Left kidney (tissue), 2 donors: Measurements from ENCODE around the gene KCNMA1. TPM values are rescaled to one million over a fixed set of nuclear protein-coding genes. Genes with fewer than 3 reads are reported as not detected.
"Not testable (repeated sequence)": the region's sequence is repeated elsewhere in the genome, so short reads cannot be mapped to it uniquely, and the experiment has no call there.

Experiments
- DNase-seq: peaks from one replicate; pipeline ENCODE4 v3.0.0-alpha.2; 2013
- polyA plus RNA-seq: library from polyadenylated mRNA; unstranded; fragments of 120-200 nt; gene quantifications from one replicate; pipeline ENCODE4 v1.2.1, GENCODE V29; 2013; ENCODE audit not compliant: insufficient read length

KCNMA1 gene
- polyA plus RNA-seq, 1 donor = 3.6 TPM

DNA sequence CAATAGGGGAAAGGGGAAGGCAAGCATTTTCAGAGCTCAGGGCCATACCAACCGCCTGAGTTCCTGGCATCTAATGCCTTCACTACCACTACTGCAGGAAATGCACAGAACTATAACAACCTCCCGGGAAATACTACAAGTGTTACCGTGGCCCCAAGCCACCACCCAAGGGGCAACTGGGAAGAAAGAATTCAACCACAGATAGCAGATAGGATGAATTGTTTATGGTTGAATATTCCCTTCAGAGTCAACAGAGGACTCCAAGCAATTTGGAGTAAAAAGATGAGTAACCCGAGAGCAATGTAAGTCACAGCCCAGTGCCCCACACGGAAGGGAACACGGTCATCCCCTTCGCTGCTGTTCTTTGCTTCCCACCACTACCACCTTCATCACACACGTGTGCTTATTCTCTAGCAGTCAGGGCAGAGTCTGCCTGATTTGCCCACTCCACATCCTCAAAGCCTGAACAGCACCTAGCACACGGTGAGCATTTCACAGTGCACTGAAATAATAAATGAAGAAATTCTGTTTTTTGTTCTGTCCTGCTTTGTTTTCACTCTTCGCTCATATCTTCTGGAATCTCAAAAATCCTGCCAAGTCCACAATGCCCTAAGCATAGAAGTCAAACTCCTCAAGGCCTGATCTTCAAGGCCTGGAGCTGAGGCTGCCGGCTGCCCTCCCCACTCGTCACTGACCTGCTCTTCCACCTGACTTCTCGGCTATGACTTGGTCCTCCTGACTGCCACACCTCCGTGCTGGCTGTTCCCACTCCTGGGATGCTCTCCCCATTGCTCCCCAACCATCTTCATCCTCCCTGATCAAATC, 221.1 kb downstream of the KCNMA1 start:
- DNase-seq = no peak

DNA sequence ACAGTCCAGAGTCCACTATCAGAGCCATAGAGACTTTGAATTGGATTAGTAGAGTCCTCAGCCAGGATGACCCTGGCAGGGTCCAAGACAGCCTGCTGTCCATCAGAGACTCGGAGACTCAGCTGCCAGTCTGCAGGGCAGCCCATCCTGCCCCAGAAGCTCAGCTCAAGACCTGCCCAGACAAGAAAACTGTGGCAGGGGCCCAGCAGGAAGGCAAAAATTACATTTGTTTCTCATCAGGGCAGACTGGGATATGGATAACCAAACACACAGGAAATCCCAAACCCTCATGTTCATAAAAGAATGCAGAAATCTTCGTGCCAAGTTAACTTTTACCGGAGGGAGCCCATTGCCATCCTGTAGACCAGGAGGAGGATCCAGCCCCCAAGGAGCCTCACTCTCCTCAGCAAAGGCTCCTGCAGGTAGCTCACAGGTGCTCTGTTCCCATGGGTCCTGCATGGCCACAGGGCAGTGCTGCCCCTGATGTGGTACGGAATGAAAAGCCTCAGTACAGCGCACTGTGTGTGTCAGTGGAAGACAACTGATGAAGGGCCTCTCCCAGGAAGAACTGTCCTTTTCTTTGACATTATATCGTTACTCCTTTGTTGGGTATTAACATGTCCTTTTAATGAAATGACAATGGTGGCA, 222.2 kb downstream of the KCNMA1 start:
- no peak for DNase-seq

DNA sequence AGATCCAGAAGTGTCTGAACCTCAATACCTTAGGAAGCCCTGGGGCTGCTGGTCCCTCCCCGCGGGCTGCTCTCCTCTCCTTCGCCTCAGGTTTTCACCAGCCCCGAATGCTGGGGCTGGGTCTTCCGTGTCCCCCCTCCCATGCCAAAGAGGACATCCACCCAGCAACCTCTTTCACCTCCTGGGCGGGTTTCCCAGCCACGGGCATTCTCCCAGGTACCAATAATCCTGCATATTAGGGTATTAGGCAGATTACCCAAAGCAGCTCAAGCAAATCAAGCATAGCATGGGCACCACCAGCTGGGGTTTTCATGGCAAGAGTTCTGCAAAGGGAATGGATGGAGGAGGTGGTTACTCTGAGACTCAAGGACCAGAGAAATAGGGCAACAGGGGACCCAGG, 224.4 kb downstream of the KCNMA1 start:
- no peak for DNase-seq

GRCh38 chr10:77412573-77413133, 225.0 kb downstream of the KCNMA1 start:
- DNase-seq = not testable (repeated sequence)

DNA sequence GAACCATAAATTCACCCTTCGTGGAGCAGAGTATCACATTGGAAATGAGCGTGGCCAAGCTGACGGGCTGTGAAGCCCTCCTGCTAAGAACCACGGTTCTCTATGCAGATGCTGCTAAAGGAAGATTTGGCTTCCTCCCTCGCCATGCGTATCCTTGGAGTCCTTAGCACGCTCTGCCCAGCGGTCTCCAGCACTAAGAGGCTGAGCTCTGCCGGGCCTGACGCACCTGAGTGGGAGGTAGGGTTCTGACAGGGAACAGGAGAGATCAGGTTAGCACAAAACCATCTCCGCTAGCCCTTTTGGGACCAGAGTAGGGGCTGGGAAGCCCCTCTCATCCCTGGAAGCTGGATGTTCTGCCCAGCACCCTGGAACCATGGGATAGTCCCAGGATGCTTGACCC, 225.8 kb downstream of the KCNMA1 start:
- no peak for DNase-seq

DNA sequence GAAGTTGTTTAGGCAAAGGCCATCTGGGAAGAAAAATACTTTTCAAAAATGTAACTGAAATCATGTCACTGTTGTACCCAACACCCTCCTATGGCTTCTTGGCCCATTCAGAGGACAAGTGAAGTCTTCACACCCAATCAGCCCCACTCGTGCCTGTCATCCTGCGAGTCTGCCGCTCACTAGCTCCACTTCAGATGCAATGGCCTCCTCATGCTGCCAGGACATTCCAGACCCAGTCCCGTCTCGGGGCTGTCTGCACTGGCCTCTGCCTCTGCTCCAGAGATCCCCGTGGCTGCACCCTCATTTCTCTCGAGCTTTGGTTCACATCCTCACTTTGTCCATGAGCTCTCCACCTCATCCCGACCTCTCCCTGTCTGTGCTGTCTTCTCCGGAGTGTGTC, 227.1 kb downstream of the KCNMA1 start:
- DNase-seq = no peak

- DNase-seq = no peak
These were observed 227.7 kb downstream of the KCNMA1 start for GRCh38 chr10:77409697-77410471.

DNA sequence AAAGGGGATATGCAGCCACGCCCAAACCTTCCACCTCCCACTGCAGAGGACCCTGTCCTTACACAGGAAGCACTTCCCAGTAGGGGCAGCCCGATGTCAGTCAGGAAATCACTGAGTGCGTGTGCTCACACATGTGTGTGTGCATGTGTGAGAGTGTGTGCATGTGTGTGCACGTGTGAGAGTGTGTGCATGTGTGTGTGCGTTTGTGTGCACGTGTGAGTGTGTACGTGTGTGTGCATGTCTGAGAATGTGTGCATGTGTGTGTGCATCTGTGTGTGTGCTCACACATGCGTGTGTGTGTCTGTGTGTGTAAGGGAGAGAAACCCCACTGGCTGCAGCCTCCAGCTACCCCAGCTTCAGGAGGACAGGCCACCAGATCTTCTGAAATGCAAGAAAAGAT, 229.3 kb downstream of the KCNMA1 start:
- DNase-seq = no peak

GRCh38 chr10:77406764-77407430, 230.7 kb downstream of the KCNMA1 start:
- no peak for DNase-seq

DNA sequence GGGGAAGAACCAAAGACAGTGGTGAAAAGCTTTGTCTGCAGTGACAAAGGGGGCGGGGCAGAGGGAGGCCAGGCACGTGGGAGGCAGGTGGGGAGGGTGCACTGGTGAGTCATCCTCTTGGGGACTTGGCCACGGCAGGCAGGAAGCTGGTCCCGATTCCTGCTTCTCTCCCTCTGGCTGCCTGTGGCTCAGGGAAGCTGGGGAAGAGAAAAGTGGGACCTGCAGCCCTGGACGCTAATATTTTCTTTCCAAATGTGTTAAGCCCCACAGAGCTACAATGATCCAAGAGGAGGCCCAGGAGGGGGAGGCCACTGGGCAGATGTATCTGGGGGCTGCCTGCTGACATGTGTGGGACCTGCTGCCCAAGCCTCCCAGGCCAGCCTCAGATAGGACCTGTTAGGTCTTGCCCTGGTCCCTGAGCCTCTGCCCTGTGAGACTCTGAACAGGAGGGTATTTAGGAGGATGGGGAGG, 231.8 kb downstream of the KCNMA1 start:
- DNase-seq = no peak

- no peak for DNase-seq
These were observed 232.8 kb downstream of the KCNMA1 start for GRCh38 chr10:77404810-77405209.

GRCh38 chr10:77403761-77404160, 233.8 kb downstream of the KCNMA1 start:
- no peak for DNase-seq

- DNase-seq = no peak
These were observed 235.9 kb downstream of the KCNMA1 start for GRCh38 chr10:77401683-77402082.

DNA sequence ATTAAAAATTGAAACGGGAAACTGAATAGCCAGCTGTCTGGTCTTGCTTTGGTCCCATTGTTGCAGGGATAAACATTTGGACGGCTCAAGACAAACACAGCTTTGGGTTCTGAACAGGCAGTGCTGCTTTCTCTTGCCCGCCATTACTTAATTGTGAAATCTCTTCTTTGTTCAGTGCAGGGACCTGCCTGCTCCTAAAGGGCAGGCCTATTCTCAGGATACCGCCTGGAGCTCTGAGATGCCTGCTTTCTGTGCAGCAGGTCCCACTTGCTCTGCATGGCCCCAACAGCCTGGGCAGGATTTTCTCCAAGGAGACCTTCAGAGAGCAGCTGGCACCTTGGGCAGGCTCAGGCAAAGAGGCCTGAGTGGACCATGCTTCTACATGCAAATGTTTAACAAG, 237.6 kb downstream of the KCNMA1 start:
- DNase-seq = no peak

DNA sequence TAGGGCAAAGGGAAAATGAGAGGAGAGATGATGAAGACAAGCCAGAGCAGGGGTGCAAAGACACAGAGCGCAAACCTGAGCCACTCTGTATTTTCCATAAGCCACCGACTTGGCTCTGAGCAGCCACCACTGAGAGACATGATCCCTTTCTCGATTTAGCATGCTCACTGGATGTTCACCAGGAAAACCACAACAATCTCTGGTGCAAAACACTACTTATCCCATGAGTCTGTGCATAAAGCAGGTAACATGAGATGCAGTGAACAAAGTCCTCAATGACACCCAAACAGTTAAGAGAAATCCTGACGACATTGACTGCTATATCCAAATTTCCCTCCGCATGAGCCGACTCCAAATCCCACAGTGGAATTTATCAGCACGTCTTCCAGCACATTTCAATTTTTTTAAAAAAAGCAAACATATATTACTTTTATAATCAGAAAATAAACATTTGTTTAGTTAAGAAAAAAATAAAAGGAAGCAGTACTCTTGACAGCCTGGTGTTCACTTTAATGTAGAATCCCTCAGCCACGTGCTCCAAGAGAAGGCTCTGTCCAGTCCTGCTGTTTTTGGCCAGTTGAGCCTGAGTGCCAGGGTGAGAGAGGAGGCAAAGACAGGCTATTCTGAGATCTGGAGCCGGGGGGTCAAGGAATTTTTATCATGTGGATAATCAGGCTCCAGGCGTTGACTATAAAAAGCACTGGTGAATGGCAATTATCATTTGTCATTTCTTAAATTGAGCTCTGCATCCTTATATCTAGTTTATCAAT, 238.4 kb downstream of the KCNMA1 start:
- DNase-seq = no peak

DNA sequence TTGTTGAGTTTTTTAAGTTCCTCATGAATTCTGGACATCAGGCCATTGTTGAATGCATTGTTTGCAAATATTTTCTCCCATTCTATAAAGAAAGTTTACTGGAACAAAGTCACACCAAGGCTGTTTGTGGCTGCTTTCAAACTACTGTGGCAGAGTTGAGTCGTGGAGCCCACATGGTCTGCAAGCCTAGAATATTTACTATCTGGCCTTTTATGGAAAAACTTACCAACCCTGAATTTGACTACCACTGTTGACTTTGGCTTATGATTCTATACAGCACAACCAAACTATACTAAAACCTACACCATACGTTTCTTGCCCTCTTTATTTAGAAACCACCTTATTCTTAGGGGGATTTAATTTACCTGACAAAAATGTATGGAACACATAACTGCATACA, 239.1 kb downstream of the KCNMA1 start:
- DNase-seq = no peak

- DNase-seq = no peak
These were observed 240.5 kb downstream of the KCNMA1 start for GRCh38 chr10:77397103-77397502.

DNA sequence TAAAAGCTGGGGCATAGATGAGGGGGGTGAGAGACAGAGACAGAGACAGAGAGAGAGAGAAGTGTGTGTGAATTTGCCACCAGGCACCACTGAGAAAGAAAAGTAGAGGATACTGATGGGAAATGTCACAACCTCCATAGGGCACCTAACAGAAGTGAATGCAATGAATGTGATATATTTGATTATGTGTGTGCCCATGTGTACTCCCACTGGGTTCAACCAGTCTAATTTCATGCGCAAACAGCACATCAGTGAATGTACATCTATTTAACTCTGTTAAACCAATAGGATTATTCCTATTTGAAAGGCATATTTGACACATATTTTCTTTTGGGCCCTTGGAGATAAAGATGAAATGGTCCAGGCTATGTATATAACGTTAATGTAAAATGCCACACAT, 241.3 kb downstream of the KCNMA1 start:
- no peak for DNase-seq

DNA sequence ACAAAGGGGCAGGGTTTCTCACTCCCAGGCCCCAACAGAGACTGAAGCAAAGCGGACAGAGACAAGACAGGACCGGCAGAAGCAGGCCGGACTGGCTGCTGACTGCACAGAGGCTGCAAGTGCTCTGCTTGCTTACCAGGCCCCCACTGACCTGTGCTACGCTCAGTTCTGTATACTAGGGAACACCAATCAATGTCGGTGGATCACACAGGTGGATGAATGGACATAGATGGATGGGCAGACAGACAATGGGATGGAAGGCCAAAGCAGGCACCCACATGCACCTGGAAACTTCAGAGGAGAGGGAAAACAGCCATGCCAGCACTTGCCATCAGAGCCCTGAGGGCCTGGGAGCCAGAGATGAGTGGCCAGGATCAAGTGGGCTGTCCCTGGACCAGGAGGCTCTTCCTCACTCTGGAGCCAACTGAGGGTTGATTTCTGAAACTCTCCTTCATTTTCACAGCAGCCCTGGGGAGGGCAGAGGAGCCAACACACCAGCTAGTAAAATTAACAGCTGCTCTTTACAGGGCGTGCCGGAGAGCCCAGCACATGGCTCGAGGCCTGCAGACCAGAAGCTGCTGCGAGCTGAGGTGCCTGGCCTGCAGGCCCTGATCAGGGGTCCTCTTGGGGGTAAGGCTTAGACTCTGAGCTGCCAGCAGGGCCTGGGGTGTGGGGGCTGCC, 243.6 kb downstream of the KCNMA1 start:
- no peak for DNase-seq

GRCh38 chr10:77393411-77393810, 244.2 kb downstream of the KCNMA1 start:
- DNase-seq = no peak

GRCh38 chr10:77392851-77393250, 244.8 kb downstream of the KCNMA1 start:
- DNase-seq = no peak
